ENCODE results near the gene DCC. TPM values are rescaled to one million over a fixed set of nuclear protein-coding genes. Genes with fewer than 3 reads are reported as not detected.

The DCC gene
- total RNA-seq, 4 donors from 2014 or later, result 0.84 to 1.2 TPM; not detected in 2

- Histone ChIP-seq H3K4me1 (no peaks in the 10 kb centered on the region), H3K27me3 (no peaks in the 10 kb centered on the region), H3K27ac (no peak overlapping the region), H3K4me3 (no peak overlapping the region), H3K36me3 (no peaks in the 10 kb centered on the region), H3K9me3 (no peaks in the 10 kb centered on the region)
- DNase-seq (ENCODE audit: low spot score in 2 of 2), result no peak
- WGBS, 2 donors, result 90 to 94% methylated on average over 1 of the region's 1 CpG
- TF ChIP-seq POLR2A (IDR thresholded peaks at IDR 0.05), result no peak
- no peak for TF ChIP-seq EP300 (IDR thresholded peaks at IDR 0.05)
- no peak for TF ChIP-seq CTCF (IDR thresholded peaks at IDR 0.05)
Observed at GRCh38 chr18:53266850-53267249, 926.9 kb downstream of the DCC start.

- no peaks in the 10 kb centered on the region for H3K4me1 ChIP-seq
- no peak for TF ChIP-seq EP300 (IDR thresholded peaks at IDR 0.05)
- TF ChIP-seq CTCF (IDR thresholded peaks at IDR 0.05), result no peak
- TF ChIP-seq POLR2A (IDR thresholded peaks at IDR 0.05), result no peak
- 51 to 58% methylated on average over 3 of the region's 3 CpGs for WGBS, 2 donors
- no peak overlapping the region for H3K27ac ChIP-seq
- no peaks in the 10 kb centered on the region for H3K36me3 ChIP-seq
- no peak overlapping the region for H3K4me3 ChIP-seq
- no peaks in the 10 kb centered on the region for H3K27me3 ChIP-seq
- no peaks in the 10 kb centered on the region for H3K9me3 ChIP-seq
- DNase-seq (ENCODE audit: low spot score in 2 of 2), result no peak
Observed at GRCh38 chr18:53268455-53268854, 928.5 kb downstream of the DCC start.

- H3K4me3 ChIP-seq, result no peak overlapping the region
- no peaks in the 10 kb centered on the region for H3K4me1 ChIP-seq
- 74 to 75% methylated on average over 2 of the region's 2 CpGs for WGBS, 2 donors
- DNase-seq (ENCODE audit: low spot score in 2 of 2), result no peak
- H3K27me3 ChIP-seq, result no peaks in the 10 kb centered on the region
- no peaks in the 10 kb centered on the region for H3K36me3 ChIP-seq
- H3K27ac ChIP-seq, result no peak overlapping the region
- TF ChIP-seq EP300 (IDR thresholded peaks at IDR 0.05) (no peak), POLR2A (IDR thresholded peaks at IDR 0.05) (no peak), CTCF (IDR thresholded peaks at IDR 0.05) (no peak)
- H3K9me3 ChIP-seq, result no peaks in the 10 kb centered on the region
Observed at GRCh38 chr18:53281406-53281805, 941.4 kb downstream of the DCC start.

GRCh38 chr18:53283708-53284107 is 943.7 kb downstream of the DCC start:
- H3K36me3 ChIP-seq, result no peaks in the 10 kb centered on the region
- no peak for DNase-seq (ENCODE audit: low spot score in 2 of 2)
- H3K4me1 ChIP-seq, result no peaks in the 10 kb centered on the region
- H3K9me3 ChIP-seq, result no peaks in the 10 kb centered on the region
- H3K27ac ChIP-seq, result no peak overlapping the region
- 74 to 76% methylated on average over 2 of the region's 2 CpGs for WGBS, 2 donors
- H3K4me3 ChIP-seq, result no peak overlapping the region
- no peak for TF ChIP-seq POLR2A (IDR thresholded peaks at IDR 0.05)
- no peak for TF ChIP-seq EP300 (IDR thresholded peaks at IDR 0.05)
- TF ChIP-seq CTCF (IDR thresholded peaks at IDR 0.05), result no peak
- H3K27me3 ChIP-seq, result no peaks in the 10 kb centered on the region

- no peak overlapping the region for H3K4me3 ChIP-seq
- no peaks in the 10 kb centered on the region for H3K27me3 ChIP-seq
- TF ChIP-seq EP300 (IDR thresholded peaks at IDR 0.05) (no peak), CTCF (IDR thresholded peaks at IDR 0.05) (no peak), POLR2A (IDR thresholded peaks at IDR 0.05) (no peak)
- H3K9me3 ChIP-seq, result peaks cover 0 to 3% (median under 1%) of the 10 kb centered on the region in 4 donors
- H3K36me3 ChIP-seq, result no peaks in the 10 kb centered on the region
- no peak overlapping the region for H3K27ac ChIP-seq
- no peaks in the 10 kb centered on the region for H3K4me1 ChIP-seq
- 46 to 50% methylated on average over 6 of the region's 6 CpGs for WGBS, 2 donors
- no peak for DNase-seq (ENCODE audit: low spot score in 2 of 2)
Observed at GRCh38 chr18:53305461-53305860, 965.5 kb downstream of the DCC start.

Data from tibial nerve (tissue), 4 donors.